K562 (cell line): ENCODE results near the gene ALPK1. TPM values are rescaled to one million over a fixed set of nuclear protein-coding genes. Genes with fewer than 3 reads are reported as not detected.

Experiments used
- ATAC-seq: fragments of 200-7000 bp; cut with Tn5 transposase; 3 replicates; pipeline ENCODE4 v1.9.1; 2020; ENCODE audit warnings: moderate library complexity
- BruUV-seq: library from RNA; stranded (reverse); fragments of 400-500 nt; replicated peaks from 2 replicates; lab custom pipeline; 2021; lab: Mats Ljungman, UMichigan
- CTCF ChIA-PET: fragments of 300-600 bp; formaldehyde crosslinking; extraction: SDS; loops from one replicate; lab custom pipeline; 2021; ENCODE audit warnings: low intra/inter-chr PET ratio; lab: Yijun Ruan, JAX
- POLR2A ChIA-PET: fragments of 300-600, 350-650 bp; sonication (Branson Sonifier 250); formaldehyde crosslinking; extraction: SDS; loops from one replicate; lab custom pipeline; 2021; ENCODE audit warnings: antibody characterized with exemption, inconsistent platforms; lab: Yijun Ruan, JAX
- DNase-seq, 4 experiments: peaks; one replicate each; pipeline versions ENCODE4 v3.0.0 to v3.0.0-alpha.2; 2011 to 2018; ENCODE audit warnings: low spot score in 3 of 4, mixed read lengths in 3 of 4; ENCODE audit errors: extremely low read depth in 1 of 4
- FAIRE-seq: peaks from 2 replicates; lab custom pipeline; 2011; peaks lifted over from hg19 to GRCh38; lab: Jason Lieb, UNC
- H2AFZ ChIP-seq: 2 replicates; pipeline ENCODE4 v1.6.0; 2011; ENCODE audit warnings: low read depth, low read length, control low read depth, inconsistent platforms
- H3K27ac ChIP-seq: fragments of 200-600 bp; 3 replicates; pipeline ENCODE4 v1.8.0; 2011; ENCODE audit warnings: low read depth, mild to moderate bottlenecking, control low read depth, inconsistent platforms, low read length, moderate library complexity, mixed read lengths; ENCODE audit errors: extremely low read depth
- H3K27me3 ChIP-seq, 2 experiments: fragments of 300-600 bp in 1 of 2; 2 replicates in 1 of 2; 3 replicates in 1 of 2; pipeline versions ENCODE4 v1.6.0 to v1.8.0; 2011; ENCODE audit warnings: inconsistent platforms in 2 of 2, low read length in 2 of 2, mild to moderate bottlenecking in 1 of 2, mixed read lengths in 1 of 2, moderate library complexity in 1 of 2; ENCODE audit not compliant: control insufficient read depth in 2 of 2, insufficient read depth in 2 of 2
- H3K36me3 ChIP-seq: fragments of 300-600 bp; 3 replicates; pipeline ENCODE4 v1.8.0; 2011; ENCODE audit warnings: mild to moderate bottlenecking, low read length, inconsistent platforms; ENCODE audit not compliant: control insufficient read depth, insufficient read depth
- H3K4me1 ChIP-seq, 2 experiments: fragments of 200-600 bp in 1 of 2; replicated peaks in 1 of 2; 2 replicates in 1 of 2; 3 replicates in 1 of 2; pipeline versions ENCODE4 v1.5.1 to v1.8.0; 2011; ENCODE audit warnings: inconsistent platforms in 2 of 2, low read length in 2 of 2, mild to moderate bottlenecking in 1 of 2, mixed read lengths in 1 of 2, moderate library complexity in 1 of 2; ENCODE audit not compliant: control insufficient read depth in 2 of 2, insufficient read depth in 2 of 2
- H3K4me2 ChIP-seq: 2 replicates; pipeline ENCODE4 v1.6.1; 2011; ENCODE audit warnings: low read length, control low read depth, inconsistent platforms, mixed read lengths; ENCODE audit not compliant: insufficient read depth
- H3K4me3 ChIP-seq: fragments of 200-600 bp; sonication (generic), shearing (Covaris generic); 2 replicates; pipeline ENCODE4 v1.5.1; 2016; ENCODE audit warnings: control low read depth, inconsistent platforms
- H3K79me2 ChIP-seq: fragments of 200-600 bp; 3 replicates; pipeline ENCODE4 v1.8.0; 2011; ENCODE audit warnings: low read length, inconsistent platforms; ENCODE audit not compliant: control insufficient read depth, insufficient read depth
- H3K9ac ChIP-seq, 2 experiments: 2 replicates each; pipeline versions ENCODE4 v1.6.0 to v1.6.1; 2011; ENCODE audit warnings: low read depth in 2 of 2, low read length in 2 of 2, control low read depth in 1 of 2, inconsistent platforms in 1 of 2, mild to moderate bottlenecking in 1 of 2, mixed read lengths in 1 of 2; ENCODE audit not compliant: insufficient read depth in 1 of 2
- H3K9me1 ChIP-seq: one replicate; pipeline ENCODE4 v1.6.0; 2011; ENCODE audit warnings: inconsistent platforms, mild to moderate bottlenecking, low read length, moderate library complexity; ENCODE audit not compliant: control insufficient read depth, insufficient read depth
- H3K9me3 ChIP-seq: replicated peaks from 2 replicates; pipeline ENCODE4 v1.5.1; 2011; ENCODE audit warnings: low read depth, low read length, inconsistent platforms; ENCODE audit not compliant: control insufficient read depth, insufficient read depth
- H4K20me1 ChIP-seq: replicated peaks from 2 replicates; pipeline ENCODE4 v1.6.1; 2011; ENCODE audit warnings: low read length, inconsistent platforms, mixed read lengths; ENCODE audit not compliant: control insufficient read depth, insufficient read depth
- HINFP ChIP-seq: fragments of 450-650 bp; conservative IDR thresholded peaks from 2 replicates; pipeline ENCODE4 v1.6.1; 2016; ENCODE audit warnings: missing genetic modification characterization, low read depth, mild to moderate bottlenecking, control low read depth, missing compliant biosample characterization
- PRDM10 ChIP-seq: fragments of 450-650 bp; IDR thresholded peaks from 2 replicates; pipeline ENCODE4 v1.6.1; 2018; ENCODE audit not compliant: partially characterized antibody
- WGBS: fragments of 100-300 bp; shearing (Covaris generic); methylation state at CpG from one replicate; pipeline ENCODE4 v1.1.6; 2016; ENCODE audit warnings: low coverage, mixed read lengths; ENCODE audit not compliant: insufficient coverage; ENCODE audit errors: missing lambda C conversion rate; 5-methylcytosine and 5-hydroxymethylcytosine counted together
- in situ Hi-C: fragments of 300-500 bp; cut with MboI; formaldehyde crosslinking; loops from 4 replicates; pipeline ENCODE4 v1.15.0; 2018; ENCODE audit warnings: inconsistent platforms, mixed read lengths
- intact Hi-C: fragments of 100-400 bp; cut with micrococcal nuclease; formaldehyde crosslinking; loops from 2 replicates; pipeline ENCODE4 v1.14.2; 2022
- polyA plus RNA-seq, 8 experiments: library from polyadenylated mRNA; depleted of rRNA in 4 of 8; stranded (reverse) in 5 of 8; unstranded in 3 of 8; fragments of >200 nt; fragmentation: Nextera tagmentation in 2 of 8; fragmentation: Illumina TruSeq in 1 of 8; extraction: Ambion mirVana in 2 of 8; extraction: Trizol in 1 of 8; gene quantifications; 2 replicates each; pipeline versions ENCODE4 v1.2.1 to v1.2.3, GENCODE V29; 2011 to 2014; ENCODE audit warnings: inconsistent platforms in 1 of 8, missing spikeins in 1 of 8
- total RNA-seq, 7 experiments: library from RNA; depleted of rRNA in 6 of 7; stranded (reverse); fragments of >200 nt in 6 of 7; fragmentation: Illumina TruSeq in 2 of 7; extraction: Trizol in 2 of 7; gene quantifications; 2 replicates each; pipeline versions ENCODE4 v1.2.1 to v1.2.3, GENCODE V29; 2011 to 2021; ENCODE audit warnings: low replicate concordance in 1 of 7

The ALPK1 gene
- total and polyA plus RNA-seq, 9 of the 15 experiments (the other 6 are each of a cell fraction or from before 2014, with no cell fraction given): 2.3 to 6.9 (median 4.6) TPM

GRCh38 chr4:112253382-112254000, 43.7 kb upstream of the ALPK1 start:
- Histone ChIP-seq H4K20me1 (no peaks in the 10 kb centered on the region), H3K9me1 (no peaks in the 10 kb centered on the region), H3K4me1 (no peaks in the 10 kb centered on the region; a peak in 1 of 5 replicates), H3K79me2 (no peaks in the 10 kb centered on the region), H3K4me3 (no peak overlapping the region), H2AFZ (no peak overlapping the region; the same call in 1 of the 2 replicates), H3K27ac (0 out of 3 replicates have a peak overlapping the region, but pooled peaks have one; percentile 29), H3K27me3 (no peaks in the 10 kb centered on the region), H3K9me3 (no peaks in the 10 kb centered on the region; the same call in 1 of the 2 replicates), H3K9ac (no peak overlapping the region), H3K36me3 (peaks cover 9% of the 10 kb centered on the region; the same call in 1 of the 3 replicates), H3K4me2 (no peak overlapping the region)
- TF ChIP-seq PRDM10 (peak; percentile 69), HINFP (tag) (no peak)
- FAIRE-seq (no peak), DNase-seq (no peak), ATAC-seq (peak; percentile 65)
- ChIA-PET CTCF (no interaction called here), POLR2A (no interaction called here)
- BruUV-seq: no TSS peak
- 28% methylated on average over 2 of the region's 2 CpGs for WGBS
- in situ Hi-C loops (no loop called here), intact Hi-C loops (no loop called here)
